Activated CD4-positive, CD25-positive, alpha-beta regulatory T cell treated with anti-CD3 and anti-CD28 coated beads, Interleukin-2, amount 50 U/mL, for 24 hours (primary cell): ENCODE data around the gene FUT8.

Experiments
- ATAC-seq, 2 donors: fragments of 150-1000 bp; cut with Tn5 transposase; one replicate each; pipeline ENCODE4 v1.10.0; 2021; ENCODE audit warnings: mild to moderate bottlenecking in 1 of 2, moderate library complexity in 1 of 2

FUT8 gene

DNA sequence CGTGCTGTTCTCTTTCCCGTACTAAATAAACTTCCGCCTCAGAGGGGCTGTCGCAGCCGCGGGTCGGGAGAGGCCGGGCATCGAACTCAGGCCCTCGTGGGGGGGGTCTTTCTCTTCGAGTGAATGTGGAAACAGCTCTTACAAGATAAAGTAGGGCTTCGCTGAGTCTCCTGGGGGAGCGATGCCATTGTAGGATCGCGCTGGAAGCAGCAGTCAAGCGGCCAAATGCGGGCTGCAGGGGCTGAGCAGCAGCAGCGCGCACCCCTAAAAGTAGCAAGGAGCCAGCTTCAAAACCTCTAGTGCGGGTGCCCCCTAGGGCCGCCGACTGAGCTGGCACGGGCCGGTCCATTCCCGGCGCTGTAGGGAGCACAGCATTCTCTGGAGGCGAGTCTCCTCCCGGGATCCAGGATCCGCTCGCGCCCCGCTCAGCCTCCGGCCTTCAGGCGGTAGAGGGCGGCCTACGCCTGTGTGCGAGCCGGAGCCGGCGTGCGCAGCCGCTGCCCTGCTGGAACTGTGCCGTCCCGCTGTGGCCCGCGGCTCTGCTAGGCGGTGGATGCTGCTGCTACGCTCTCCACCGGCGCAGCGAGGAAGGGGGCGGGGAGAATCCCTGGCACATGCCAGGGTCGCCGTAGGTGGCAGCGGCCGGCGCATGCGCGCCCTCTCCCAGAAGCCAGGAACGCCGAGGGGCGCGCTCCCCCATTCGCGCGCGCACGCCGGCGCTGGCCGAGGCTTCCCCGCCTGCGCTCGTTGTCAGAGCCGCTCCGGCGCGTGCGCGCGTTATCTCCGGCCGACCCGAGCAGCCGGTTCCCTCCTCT lies at the start of gene FUT8:
Gene FUT8, plus strand, starts transcription at position 699 of the 815 bp plus-strand sequence. CDS start 148,834 bp downstream, outside the sequence.
- peak; percentile 90 to 93 for ATAC-seq

DNA sequence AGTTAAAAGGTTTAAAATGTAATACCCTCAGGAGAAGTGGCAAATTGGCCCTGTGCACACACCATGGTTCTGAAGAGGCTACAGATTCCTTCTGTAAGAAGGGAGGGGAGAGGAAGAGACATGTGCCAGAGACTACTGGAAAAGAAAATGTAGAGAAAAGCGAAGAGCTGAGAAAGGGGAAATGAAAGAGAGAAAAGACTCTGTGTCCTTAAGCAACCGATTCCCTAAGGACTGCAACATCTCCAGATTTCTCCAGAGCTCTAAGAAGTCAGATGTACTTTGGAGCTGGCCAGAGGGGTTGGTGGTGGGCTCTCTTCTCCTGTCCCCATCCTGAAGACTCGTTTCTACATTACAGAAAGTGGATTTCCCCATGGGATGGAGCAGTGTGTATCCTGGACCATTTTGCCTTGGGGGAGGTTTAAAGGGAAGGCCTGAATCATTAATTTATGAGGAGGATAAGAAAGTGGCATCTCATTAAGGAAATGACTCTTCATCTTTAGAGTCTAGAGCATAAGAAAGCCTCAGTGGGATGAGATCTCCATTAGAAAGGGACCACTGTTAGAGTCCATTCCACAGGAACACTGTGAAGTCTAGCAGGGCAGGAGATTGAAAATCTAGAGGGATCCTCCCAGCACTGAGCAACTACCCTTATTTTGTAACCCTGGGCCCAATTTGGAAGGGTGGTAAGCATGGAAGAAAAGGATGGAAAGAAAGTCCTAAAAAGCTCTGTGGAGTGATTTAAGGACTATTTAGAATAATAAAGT lies 45.5 kb upstream of the FUT8 start:
- no peak for ATAC-seq

GRCh38 chr14:65369560-65369959 lies 43.0 kb upstream of the FUT8 start:
- peak; percentile 51 to 82 for ATAC-seq

GRCh38 chr14:65370801-65371248 lies 41.7 kb upstream of the FUT8 start:
- ATAC-seq: no peak

- ATAC-seq: no peak
These were observed 40.7 kb upstream of the FUT8 start for GRCh38 chr14:65371784-65372183.

GRCh38 chr14:65373016-65373670 lies 39.4 kb upstream of the FUT8 start:
- ATAC-seq: no peak

DNA sequence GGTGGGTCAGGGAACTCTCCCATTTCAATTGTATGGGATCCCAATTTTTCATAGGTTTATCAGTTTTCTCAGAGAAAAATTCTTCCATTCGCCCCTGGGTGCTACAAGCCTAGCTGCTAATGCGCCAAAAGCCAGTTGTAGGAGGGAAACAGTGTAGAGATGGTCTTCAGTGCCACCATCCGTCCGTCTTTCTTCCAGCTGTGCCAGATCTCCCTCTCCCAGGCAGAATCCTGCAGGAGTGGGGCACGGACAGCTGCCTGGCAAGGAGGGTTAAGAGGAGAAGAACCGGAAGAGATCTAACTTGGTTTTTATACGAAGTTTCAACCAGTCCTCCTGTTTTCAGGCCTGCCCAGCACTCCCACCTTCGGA lies 38.9 kb upstream of the FUT8 start:
- ATAC-seq: no peak

- ATAC-seq: no peak
These were observed 35.0 kb upstream of the FUT8 start for GRCh38 chr14:65377576-65377975.

GRCh38 chr14:65382586-65382985 lies 29.9 kb upstream of the FUT8 start:
- no peak for ATAC-seq

GRCh38 chr14:65387171-65387570 lies 25.4 kb upstream of the FUT8 start:
- ATAC-seq: no peak

DNA sequence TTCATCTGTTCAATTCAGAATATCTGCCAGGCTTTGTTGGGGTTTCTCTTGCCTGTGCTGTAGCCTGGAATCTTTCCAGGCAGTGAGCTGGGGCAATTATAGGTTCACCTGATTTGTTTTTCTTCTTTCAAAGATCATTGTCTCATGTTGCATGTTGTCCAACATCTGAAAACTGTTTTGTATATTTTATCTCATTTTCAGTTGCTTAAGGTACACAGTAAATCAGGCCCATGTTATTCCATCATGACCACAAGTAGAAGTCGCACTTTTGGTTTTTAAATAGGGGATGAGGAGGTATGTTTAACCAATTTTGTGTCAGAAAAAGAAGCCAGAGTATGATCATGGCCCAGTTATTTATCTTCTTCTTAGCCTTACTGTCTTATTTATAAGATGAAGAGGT lies 24.9 kb upstream of the FUT8 start:
- no peak for ATAC-seq

DNA sequence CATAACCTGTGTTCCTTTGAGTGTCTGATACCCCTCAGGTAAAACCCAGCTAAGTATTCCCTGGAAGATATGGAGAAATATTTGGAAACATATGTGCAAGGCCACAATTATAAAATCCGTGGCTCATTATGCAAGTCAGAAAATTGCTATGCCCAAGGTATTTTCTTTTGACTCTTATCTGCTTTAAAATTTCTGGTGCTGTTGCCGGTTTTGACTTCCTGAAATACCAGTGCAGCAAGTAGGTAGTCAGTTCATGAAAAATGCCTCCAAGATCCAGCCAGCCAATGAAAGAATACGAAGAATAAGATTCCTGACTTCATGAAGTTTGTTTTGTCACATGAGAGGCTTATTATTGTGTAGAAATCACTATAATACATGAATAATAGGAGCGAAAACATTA lies 20.2 kb upstream of the FUT8 start:
- ATAC-seq: no peak

- peak in 1 of 2 donors; percentile 51 for ATAC-seq
These were observed 16.2 kb upstream of the FUT8 start for GRCh38 chr14:65396082-65396910.

- ATAC-seq: no peak
These were observed 9.3 kb upstream of the FUT8 start for GRCh38 chr14:65403231-65403630.

GRCh38 chr14:65408113-65408512 lies 4.4 kb upstream of the FUT8 start:
- ATAC-seq: no peak

DNA sequence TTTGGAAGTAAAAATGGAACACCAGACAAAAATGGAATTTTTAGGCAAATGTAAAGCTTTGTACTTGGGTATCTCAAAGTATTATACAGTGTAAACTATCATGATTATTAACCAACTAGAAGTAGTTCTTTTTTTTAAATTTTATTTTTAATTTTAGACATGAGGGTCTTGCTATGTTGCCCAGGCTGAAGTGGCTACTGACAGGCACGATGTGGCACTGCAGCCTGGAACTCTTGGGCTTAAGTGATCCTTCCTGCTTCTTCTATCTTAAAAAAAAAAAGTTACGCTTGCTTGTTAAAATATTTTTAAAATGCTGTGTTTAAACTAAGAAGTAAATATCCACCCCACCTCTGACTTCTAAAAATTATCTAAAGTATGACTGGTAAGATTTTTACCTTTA lies 1.9 kb upstream of the FUT8 start:
- no peak for ATAC-seq

DNA sequence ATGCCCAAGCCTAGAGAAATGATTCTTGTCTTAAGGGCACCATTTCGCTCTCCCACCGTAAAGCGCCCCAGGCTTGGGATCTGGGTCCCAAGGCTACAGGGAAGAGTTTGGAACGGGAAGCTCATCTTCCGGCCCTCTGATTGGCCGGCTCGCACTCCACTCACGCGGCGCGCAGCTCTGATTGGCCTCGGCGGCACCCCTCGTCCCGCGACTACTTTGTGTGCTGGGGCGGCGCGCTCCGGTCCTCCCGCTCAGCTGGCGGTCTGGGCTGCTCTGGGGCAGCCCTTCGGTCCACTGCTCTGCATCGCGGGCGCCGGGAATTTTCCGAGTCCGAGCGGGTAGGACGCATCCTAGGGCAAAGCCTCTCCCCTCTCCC lies 886 bp upstream of the FUT8 start:
- ATAC-seq: peak; percentile 59 to 62

- ATAC-seq: peak; percentile 50 to 54
These were observed 567 bp downstream of the FUT8 start for GRCh38 chr14:65412856-65413738.

DNA sequence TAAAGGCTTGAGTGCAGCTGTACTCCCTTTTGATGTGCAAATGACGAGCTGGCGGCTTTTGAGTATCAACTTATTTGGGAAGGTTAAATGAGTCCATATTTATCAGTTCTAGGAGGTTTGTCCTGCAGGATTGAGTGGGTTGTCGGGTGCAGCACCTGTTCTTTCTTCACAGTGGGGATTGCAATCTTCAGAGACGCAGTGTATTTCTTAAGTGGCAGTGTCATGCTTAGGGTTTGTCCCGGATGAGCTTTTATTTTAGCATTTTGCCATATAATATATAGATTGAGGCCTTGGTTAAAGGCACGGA lies 1.2 kb downstream of the FUT8 start:
- no peak for ATAC-seq

DNA sequence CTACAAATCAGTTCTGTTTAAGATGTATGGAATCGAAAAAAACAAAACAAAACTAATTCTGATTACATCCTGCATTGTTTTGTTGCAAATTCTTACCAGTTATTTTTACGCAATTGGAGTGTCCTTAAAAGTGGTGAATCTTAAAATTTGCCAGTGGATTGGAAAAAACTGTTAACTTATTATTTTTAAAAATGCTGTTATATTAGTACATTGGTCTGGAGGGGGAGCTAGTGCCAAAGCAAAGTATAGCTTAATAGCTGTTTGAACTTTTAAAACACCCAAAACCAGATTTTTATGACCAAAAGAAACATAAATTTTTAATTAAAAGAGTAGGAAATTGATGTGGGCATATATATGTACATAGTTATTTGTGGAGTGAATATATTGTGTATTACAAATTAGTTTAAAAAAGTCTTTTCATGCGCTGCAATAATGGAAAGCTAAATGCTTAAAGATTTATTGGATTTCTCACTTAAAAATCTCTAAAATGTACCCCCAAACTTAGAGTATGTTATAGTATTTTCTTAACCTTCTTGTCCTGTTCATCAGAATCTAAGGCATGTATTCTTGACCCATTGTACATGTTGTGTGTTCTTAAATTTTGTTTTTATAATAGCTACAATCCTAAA lies 2.5 kb downstream of the FUT8 start:
- ATAC-seq: no peak

DNA sequence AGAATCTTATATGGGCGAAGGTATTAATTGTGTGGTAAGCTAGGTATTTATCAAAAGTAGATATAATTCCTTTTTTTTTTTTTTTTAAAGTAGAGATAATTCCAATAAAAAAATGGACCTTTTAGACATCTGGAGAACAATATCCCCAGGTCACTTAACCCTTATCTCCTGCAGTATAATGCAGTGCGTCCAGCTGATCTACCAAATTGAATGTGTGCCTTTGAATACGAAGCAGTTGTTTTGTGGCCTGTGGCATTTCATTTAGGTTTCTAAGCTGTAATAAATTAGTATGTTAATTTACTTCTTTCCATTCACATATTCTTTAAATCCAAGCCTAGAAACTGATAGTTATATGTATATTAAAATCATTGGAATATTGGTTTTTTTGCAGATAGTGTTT lies 3.1 kb downstream of the FUT8 start:
- no peak for ATAC-seq
